GM20000 (cell line): ENCODE measurements around the gene TMBIM6.

ENCODE experiments used
- DNase-seq: peaks from one replicate; pipeline ENCODE4 v3.0.0; 2012; ENCODE audit warnings: low spot score
- TF ChIP-seq, protein P1 (sequence below): IDR thresholded peaks from 2 replicates; pipeline ENCODE4 v1.5.1; 2012; ENCODE audit warnings: mild to moderate bottlenecking, control low read depth; ENCODE audit errors: extremely low read depth, missing control alignments

Gene TMBIM6

DNA sequence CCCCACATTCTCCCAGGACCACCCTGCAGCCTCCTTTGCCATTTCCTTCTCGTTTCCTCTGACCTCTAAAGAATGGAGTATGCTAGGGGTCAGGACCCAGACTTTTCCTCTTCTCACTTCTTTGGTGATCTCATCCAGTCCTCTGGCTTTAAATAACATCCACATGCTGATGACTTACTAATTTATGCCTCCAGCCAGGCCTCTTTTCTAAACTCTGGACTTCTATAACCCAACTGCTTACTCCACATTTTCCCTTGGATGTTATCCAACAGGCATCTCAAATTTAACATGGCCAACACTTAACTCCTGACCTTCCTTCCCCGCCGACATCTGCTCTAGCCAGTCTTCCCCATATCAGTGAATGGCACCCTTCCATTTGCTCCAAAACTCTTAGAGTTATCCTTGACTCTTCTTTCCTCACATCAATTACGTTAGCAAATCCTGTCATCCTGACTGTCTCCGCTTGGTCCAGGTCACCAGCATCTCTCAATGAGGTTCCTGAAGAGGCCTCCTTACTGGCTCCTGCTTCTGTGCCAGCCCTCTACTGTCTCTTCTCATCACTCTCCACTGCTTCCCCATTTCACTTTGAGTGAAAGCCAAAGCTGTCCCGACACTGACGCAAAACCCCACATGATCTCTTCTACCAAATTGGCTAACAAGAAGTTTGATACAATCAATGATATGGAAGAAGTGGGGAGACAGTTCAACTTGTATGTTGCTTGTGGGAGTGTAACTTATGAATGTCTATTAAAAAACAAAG is 42.7 kb downstream of the TMBIM6 start:
- DNase-seq = no peak
- TF ChIP-seq, protein P1, sequence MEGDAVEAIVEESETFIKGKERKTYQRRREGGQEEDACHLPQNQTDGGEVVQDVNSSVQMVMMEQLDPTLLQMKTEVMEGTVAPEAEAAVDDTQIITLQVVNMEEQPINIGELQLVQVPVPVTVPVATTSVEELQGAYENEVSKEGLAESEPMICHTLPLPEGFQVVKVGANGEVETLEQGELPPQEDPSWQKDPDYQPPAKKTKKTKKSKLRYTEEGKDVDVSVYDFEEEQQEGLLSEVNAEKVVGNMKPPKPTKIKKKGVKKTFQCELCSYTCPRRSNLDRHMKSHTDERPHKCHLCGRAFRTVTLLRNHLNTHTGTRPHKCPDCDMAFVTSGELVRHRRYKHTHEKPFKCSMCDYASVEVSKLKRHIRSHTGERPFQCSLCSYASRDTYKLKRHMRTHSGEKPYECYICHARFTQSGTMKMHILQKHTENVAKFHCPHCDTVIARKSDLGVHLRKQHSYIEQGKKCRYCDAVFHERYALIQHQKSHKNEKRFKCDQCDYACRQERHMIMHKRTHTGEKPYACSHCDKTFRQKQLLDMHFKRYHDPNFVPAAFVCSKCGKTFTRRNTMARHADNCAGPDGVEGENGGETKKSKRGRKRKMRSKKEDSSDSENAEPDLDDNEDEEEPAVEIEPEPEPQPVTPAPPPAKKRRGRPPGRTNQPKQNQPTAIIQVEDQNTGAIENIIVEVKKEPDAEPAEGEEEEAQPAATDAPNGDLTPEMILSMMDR = no peak

GRCh38 chr12:49784756-49785409 is 43.5 kb downstream of the TMBIM6 start:
- DNase-seq = no peak
- TF ChIP-seq, protein P1 = no peak

DNA sequence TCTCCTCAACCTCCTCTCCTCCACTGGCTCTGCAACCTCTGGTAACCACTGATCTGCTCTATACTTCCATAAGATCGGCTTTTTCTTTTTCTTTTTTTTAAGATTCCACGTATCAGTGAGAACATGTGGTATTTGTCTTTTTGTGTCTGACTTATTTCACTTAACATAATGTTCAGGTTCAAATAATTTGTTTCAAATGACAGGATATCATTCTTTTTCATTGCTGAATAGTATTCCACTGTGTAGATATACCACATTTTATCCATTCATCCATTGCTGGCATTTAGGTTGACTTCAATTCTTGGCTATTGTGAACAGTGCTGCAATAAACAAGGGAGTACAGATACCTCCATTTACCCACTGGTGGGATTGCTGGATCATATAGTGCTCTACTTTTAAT is 46.3 kb downstream of the TMBIM6 start:
- DNase-seq = no peak
- TF ChIP-seq, protein P1 = no peak

GRCh38 chr12:49789992-49790391 is 48.6 kb downstream of the TMBIM6 start:
- TF ChIP-seq, protein P1 = no peak
- DNase-seq = no peak

DNA sequence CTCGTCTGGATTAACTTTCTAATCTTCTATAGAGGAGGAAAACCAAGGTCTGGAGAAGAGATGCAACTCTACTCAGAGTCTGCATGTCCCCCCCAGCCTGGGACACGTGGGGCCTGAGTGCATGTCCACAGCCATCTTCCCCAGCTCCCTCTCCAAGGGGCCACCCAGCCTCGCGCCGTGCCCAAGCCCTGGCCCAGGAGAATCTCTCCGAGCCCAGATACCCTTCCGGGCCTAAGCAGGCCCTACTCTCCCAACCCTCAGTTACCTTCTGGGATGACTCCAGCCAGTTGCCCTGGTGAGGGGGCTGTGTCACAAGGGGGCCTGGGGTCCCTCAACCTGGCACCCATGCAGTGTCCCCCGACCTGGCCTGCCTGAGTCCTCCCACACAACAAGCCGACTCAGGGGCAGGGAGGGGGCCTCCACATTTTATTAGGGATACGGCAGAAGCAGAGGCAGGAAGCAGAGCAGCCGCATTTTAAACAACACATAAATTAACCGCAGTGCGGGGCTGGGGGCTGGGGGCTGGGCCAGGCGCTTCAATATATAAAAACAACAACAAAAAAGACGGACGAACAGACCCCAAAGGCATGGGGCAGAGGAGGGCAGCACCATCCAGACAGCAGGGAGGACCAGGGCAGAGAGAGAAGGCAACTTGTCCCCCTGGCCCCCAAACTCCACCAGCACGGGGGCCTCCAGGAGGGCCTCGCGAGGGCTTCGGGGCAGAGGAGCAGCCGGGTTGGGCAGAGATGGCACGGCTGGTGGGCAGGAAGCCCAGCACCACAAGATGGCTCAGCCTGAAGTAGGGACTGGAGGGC is 49.6 kb downstream of the TMBIM6 start:
- TF ChIP-seq, protein P1 = no peak
- DNase-seq = no peak

GRCh38 chr12:49791700-49792099 is 50.3 kb downstream of the TMBIM6 start:
- TF ChIP-seq, protein P1 = no peak
- DNase-seq = no peak
